Ishikawa (cell line): ENCODE data around the gene ARPC5L.

Source experiments
- CREB1 ChIP-seq: IDR thresholded peaks from 2 replicates; pipeline ENCODE4 v1.6.1; 2012; ENCODE audit warnings: low read depth
- EGR1 ChIP-seq: IDR thresholded peaks from 2 replicates; pipeline ENCODE4 v1.6.1; 2012
- EP300 ChIP-seq: IDR thresholded peaks from 2 replicates; pipeline ENCODE4 v1.6.1; 2012; ENCODE audit warnings: borderline replicate concordance
- RAD21 ChIP-seq: IDR thresholded peaks from 2 replicates; pipeline ENCODE4 v1.6.1; 2012; ENCODE audit warnings: low read depth
- TAF1 ChIP-seq: IDR thresholded peaks from 2 replicates; pipeline ENCODE4 v1.6.1; 2012; ENCODE audit warnings: low read depth, mild to moderate bottlenecking
- TEAD4 ChIP-seq: IDR thresholded peaks from 2 replicates; pipeline ENCODE4 v1.6.1; 2012
- YY1 ChIP-seq: IDR thresholded peaks from 2 replicates; pipeline ENCODE4 v1.6.1; 2012; ENCODE audit warnings: low read depth
- ZBTB7A ChIP-seq: IDR thresholded peaks from 2 replicates; pipeline ENCODE4 v1.6.1; 2012; ENCODE audit warnings: low read depth
- TF ChIP-seq, protein P1 (sequence below): IDR thresholded peaks from 2 replicates; pipeline ENCODE4 v1.6.1; 2012

GRCh38 chr9:124868511-124869465 is 6.9 kb downstream of the ARPC5L start:
- peak; percentile 9; the same call in 1 of the 2 replicates for TF ChIP-seq EP300
- TF ChIP-seq, protein P1, sequence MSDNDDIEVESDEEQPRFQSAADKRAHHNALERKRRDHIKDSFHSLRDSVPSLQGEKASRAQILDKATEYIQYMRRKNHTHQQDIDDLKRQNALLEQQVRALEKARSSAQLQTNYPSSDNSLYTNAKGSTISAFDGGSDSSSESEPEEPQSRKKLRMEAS: peak; percentile 53; the same call in 1 of the 2 replicates
- TF ChIP-seq TAF1: peak; percentile 92
- peak; percentile 28; the same call in 1 of the 2 replicates for TF ChIP-seq TEAD4
- no peak; the same call in 1 of the 2 replicates for TF ChIP-seq YY1
- no peak; the same call in 1 of the 2 replicates for TF ChIP-seq RAD21
- TF ChIP-seq CREB1: no peak
- peak; percentile 94 for TF ChIP-seq EGR1
- no peak for TF ChIP-seq ZBTB7A
